H1 (cell line): ENCODE measurements around the gene SYCE1L. TPM values are rescaled to one million over a fixed set of nuclear protein-coding genes. Genes with fewer than 3 reads are reported as not detected.

Source experiments
- CTCF ChIA-PET: fragments of 300-600 bp; sonication (Branson Sonifier 250); formaldehyde crosslinking; loops from one replicate; lab custom pipeline; 2021; ENCODE audit not compliant: partially characterized antibody; lab: Charles Lee
- POLR2A ChIA-PET: fragments of 300-600 bp; sonication (Branson Sonifier 250); formaldehyde crosslinking; loops from one replicate; lab custom pipeline; 2021; ENCODE audit warnings: inconsistent platforms; ENCODE audit not compliant: partially characterized antibody; lab: Charles Lee
- DNase-seq, 2 experiments: peaks; one replicate each; pipeline versions ENCODE4 v3.0.0 to v3.0.0-alpha.2; 2010 to 2022; ENCODE audit warnings: low spot score in 2 of 2, low read depth in 1 of 2, mixed read lengths in 1 of 2
- FAIRE-seq: peaks from 2 replicates; lab custom pipeline; 2011; peaks lifted over from hg19 to GRCh38; lab: Jason Lieb, UNC
- H2AFZ ChIP-seq: 2 replicates; pipeline ENCODE4 v1.8.1; 2012; ENCODE audit warnings: low read length, inconsistent platforms
- H2AK5ac ChIP-seq: 2 replicates; pipeline ENCODE4 v1.6.1; 2013; ENCODE audit warnings: low read depth, low read length
- H2BK120ac ChIP-seq: replicated peaks from 2 replicates; pipeline ENCODE3; 2013; ENCODE audit warnings: low read depth, low read length, inconsistent platforms
- H2BK12ac ChIP-seq: 2 replicates; pipeline ENCODE4 v1.6.1; 2013; ENCODE audit warnings: low read depth, low read length
- H2BK15ac ChIP-seq: 2 replicates; pipeline ENCODE4 v1.6.1; 2013; ENCODE audit warnings: low read length
- H2BK20ac ChIP-seq: 2 replicates; pipeline ENCODE4 v1.6.1; 2013; ENCODE audit warnings: low read length
- H2BK5ac ChIP-seq: 2 replicates; pipeline ENCODE4 v1.6.1; 2013; ENCODE audit warnings: low read depth, low read length
- H3K14ac ChIP-seq: 2 replicates; pipeline ENCODE4 v1.6.1; 2013; ENCODE audit warnings: inconsistent platforms; ENCODE audit not compliant: insufficient read length
- H3K18ac ChIP-seq: 2 replicates; pipeline ENCODE4 v1.6.1; 2013; ENCODE audit warnings: low read length; ENCODE audit errors: extremely low read depth
- H3K23ac ChIP-seq: 2 replicates; pipeline ENCODE4 v1.6.1; 2013; ENCODE audit warnings: inconsistent platforms; ENCODE audit not compliant: insufficient read length
- H3K23me2 ChIP-seq: 2 replicates; pipeline ENCODE4 v1.6.1; 2013; ENCODE audit warnings: low read depth, low read length
- H3K27ac ChIP-seq: 2 replicates; pipeline ENCODE4 v1.6.1; 2011; ENCODE audit warnings: low read depth, low read length, inconsistent platforms
- H3K27me3 ChIP-seq, 4 experiments: replicated peaks in 1 of 4; 1 replicate in 1 of 4; 2 replicates in 3 of 4; pipeline versions ENCODE4 v1.6.1 to v1.8.1; 2011 to 2013; ENCODE audit warnings: low read length in 3 of 4, mild to moderate bottlenecking in 3 of 4, inconsistent platforms in 2 of 4, mixed read lengths in 2 of 4, moderate library complexity in 1 of 4; ENCODE audit not compliant: control insufficient read depth in 3 of 4, insufficient read depth in 3 of 4; ENCODE audit errors: extremely low read depth in 1 of 4
- H3K36me3 ChIP-seq, 4 experiments: 2 replicates each; pipeline versions ENCODE4 v1.6.1 to v1.8.1; 2011 to 2013; ENCODE audit warnings: mild to moderate bottlenecking in 4 of 4, low read length in 3 of 4, moderate library complexity in 2 of 4, control low read depth in 1 of 4, inconsistent platforms in 1 of 4; ENCODE audit not compliant: insufficient read depth in 4 of 4, control insufficient read depth in 2 of 4
- H3K4ac ChIP-seq: replicated peaks from 2 replicates; pipeline ENCODE3; 2013; ENCODE audit warnings: low read length, low read depth, mixed read lengths, inconsistent platforms; ENCODE audit not compliant: insufficient read length
- H3K4me1 ChIP-seq, 4 experiments: replicated peaks in 1 of 4; 1 replicate in 1 of 4; 2 replicates in 3 of 4; pipeline versions ENCODE4 v1.6.1 to v1.8.1; 2011 to 2013; ENCODE audit warnings: low read length in 3 of 4, inconsistent platforms in 2 of 4, mixed read lengths in 1 of 4; ENCODE audit not compliant: insufficient read depth in 4 of 4, control insufficient read depth in 3 of 4
- H3K4me2 ChIP-seq, 2 experiments: 2 replicates each; pipeline versions ENCODE4 v1.6.1 to v1.8.1; 2011 to 2013; ENCODE audit warnings: low read depth in 2 of 2, low read length in 2 of 2, control low read depth in 1 of 2, inconsistent platforms in 1 of 2, mild to moderate bottlenecking in 1 of 2; ENCODE audit not compliant: insufficient read depth in 1 of 2
- H3K4me3 ChIP-seq, 4 experiments: fragments of 200-600, 300-600 bp in 1 of 4; sonication (generic), shearing (Covaris generic), sonication (Bioruptor Twin) in 1 of 4; 2 replicates each; pipeline versions ENCODE4 v1.5.1 to v1.8.1; 2011 to 2016; ENCODE audit warnings: low read length in 4 of 4, low read depth in 3 of 4, control low read depth in 2 of 4, inconsistent platforms in 2 of 4, mild to moderate bottlenecking in 2 of 4, mixed read lengths in 1 of 4, moderate library complexity in 1 of 4; ENCODE audit not compliant: insufficient read depth in 2 of 4; ENCODE audit errors: extremely low read depth in 1 of 4
- H3K56ac ChIP-seq: replicated peaks from 2 replicates; pipeline ENCODE3; 2013; ENCODE audit warnings: low read depth, mild to moderate bottlenecking, mixed read lengths, low read length, inconsistent platforms; ENCODE audit not compliant: insufficient read length
- H3K79me1 ChIP-seq: 2 replicates; pipeline ENCODE4 v1.6.1; 2013; ENCODE audit warnings: low read depth, low read length, control low read depth
- H3K79me2 ChIP-seq, 2 experiments: 2 replicates each; pipeline versions ENCODE4 v1.6.1 to v1.8.1; 2012 to 2013; ENCODE audit warnings: low read length in 2 of 2, mild to moderate bottlenecking in 2 of 2, inconsistent platforms in 1 of 2; ENCODE audit not compliant: insufficient read depth in 2 of 2, control insufficient read depth in 1 of 2
- H3K9ac ChIP-seq, 4 experiments: replicated peaks in 1 of 4; 1 replicate in 1 of 4; 2 replicates in 3 of 4; pipeline versions ENCODE4 v1.6.1 to v1.8.1; 2011 to 2013; ENCODE audit warnings: low read depth in 3 of 4, low read length in 3 of 4, control low read depth in 2 of 4, mild to moderate bottlenecking in 2 of 4, moderate library complexity in 2 of 4, inconsistent platforms in 1 of 4; ENCODE audit errors: extremely low read depth in 1 of 4
- H3K9me3 ChIP-seq, 2 experiments: 2 replicates each; pipeline versions ENCODE4 v1.6.1 to v1.8.1; 2012 to 2013; ENCODE audit warnings: mild to moderate bottlenecking in 2 of 2, moderate library complexity in 2 of 2, control low read depth in 1 of 2, inconsistent platforms in 1 of 2, low read depth in 1 of 2, low read length in 1 of 2, mixed read lengths in 1 of 2; ENCODE audit not compliant: insufficient read depth in 2 of 2
- H4K20me1 ChIP-seq, 2 experiments: replicated peaks in 1 of 2; 2 replicates each; pipeline versions ENCODE3 to v1.8.1; 2011 to 2013; ENCODE audit warnings: inconsistent platforms in 2 of 2, low read length in 2 of 2, mild to moderate bottlenecking in 1 of 2; ENCODE audit not compliant: insufficient read depth in 2 of 2, control insufficient read depth in 1 of 2
- H4K5ac ChIP-seq: 2 replicates; pipeline ENCODE4 v1.6.1; 2013; ENCODE audit warnings: low read length, low read depth, mixed read lengths, inconsistent platforms; ENCODE audit not compliant: insufficient read length
- H4K8ac ChIP-seq: 2 replicates; pipeline ENCODE4 v1.8.0; 2013; ENCODE audit warnings: mild to moderate bottlenecking, moderate library complexity, low read length, inconsistent platforms; ENCODE audit not compliant: insufficient read depth; ENCODE audit errors: extremely low read depth
- H4K91ac ChIP-seq: replicated peaks from 2 replicates; pipeline ENCODE3; 2013; ENCODE audit warnings: low read length, mixed read lengths, inconsistent platforms; ENCODE audit not compliant: insufficient read length
- HDAC6 ChIP-seq: IDR thresholded peaks from one replicate; pipeline ENCODE4 v1.7.1; 2012; ENCODE audit warnings: low read depth, mild to moderate bottlenecking, inconsistent platforms, low read length, moderate library complexity
- KDM5A ChIP-seq: fragments of 200-600 bp; IDR thresholded peaks from 2 replicates; pipeline ENCODE4 v1.7.1; 2012; ENCODE audit warnings: mild to moderate bottlenecking, low read length, inconsistent platforms, mixed read lengths
- NANOG ChIP-seq: IDR thresholded peaks from 2 replicates; pipeline ENCODE4 v1.6.1; 2011; ENCODE audit warnings: low read length, low read depth, mild to moderate bottlenecking, inconsistent platforms; ENCODE audit not compliant: insufficient read depth, poor library complexity, severe bottlenecking
- TCF12 ChIP-seq: IDR thresholded peaks from 2 replicates; pipeline ENCODE4 v1.6.1; 2011; ENCODE audit warnings: low read depth, mild to moderate bottlenecking, low read length
- TEAD4 ChIP-seq: IDR thresholded peaks from 2 replicates; pipeline ENCODE4 v1.6.1; 2012; ENCODE audit warnings: low read depth, low read length, inconsistent platforms, mixed read lengths
- WGBS, 2 experiments: shearing (Covaris generic) in 1 of 2; methylation state at CpG; one replicate each; pipeline versions ENCODE4 v1.1.6 to v1.1.7; 2013 to 2015; ENCODE audit warnings: low lambda C conversion rate in 2 of 2, mixed read lengths in 2 of 2, inconsistent platforms in 1 of 2, low coverage in 1 of 2, missing lambda C conversion rate in 1 of 2; ENCODE audit not compliant: insufficient replicate concordance in 2 of 2, insufficient coverage in 1 of 2, insufficient read length in 1 of 2; ENCODE audit errors: extremely low coverage in 1 of 2, missing lambda C conversion rate in 1 of 2; 5-methylcytosine and 5-hydroxymethylcytosine counted together
- polyA plus RNA-seq, 7 experiments: library from polyadenylated mRNA; depleted of rRNA in 3 of 7; stranded (reverse) in 5 of 7; unstranded in 2 of 7; fragments of >200 nt in 5 of 7; fragments of 200-250 nt in 2 of 7; gene quantifications; 1 replicate in 5 of 7; 2 replicates in 1 of 7; 4 replicates in 1 of 7; pipeline versions ENCODE4 v1.2.1 to v1.2.3, GENCODE V29; 2011 to 2013; ENCODE audit warnings: missing spikeins in 2 of 7, mixed read lengths in 2 of 7
- total RNA-seq: library from RNA; stranded (reverse); fragmentation: NEBNext Ultra II Directional; extraction: Animal tissue kit (Norgen Biotek cat#: 25700); gene quantifications from 2 replicates; pipeline ENCODE4 v1.2.1, GENCODE V29; 2021
- TF ChIP-seq, protein P1 (sequence below), 3 experiments: IDR thresholded peaks; 1 replicate in 2 of 3; 2 replicates in 1 of 3; pipeline versions ENCODE4 v1.5.1 to v1.6.1; 2011; ENCODE audit warnings: low read length in 3 of 3, mild to moderate bottlenecking in 3 of 3, inconsistent platforms in 2 of 3, low read depth in 1 of 3, moderate library complexity in 1 of 3; ENCODE audit not compliant: insufficient read depth in 1 of 3; ENCODE audit errors: control extremely low read depth in 1 of 3

The SYCE1L gene
- total and polyA plus RNA-seq, 2 of the 8 experiments (the other 6 are each of a cell fraction or from before 2014, with no cell fraction given) = 5.8 to 6.8 TPM

DNA sequence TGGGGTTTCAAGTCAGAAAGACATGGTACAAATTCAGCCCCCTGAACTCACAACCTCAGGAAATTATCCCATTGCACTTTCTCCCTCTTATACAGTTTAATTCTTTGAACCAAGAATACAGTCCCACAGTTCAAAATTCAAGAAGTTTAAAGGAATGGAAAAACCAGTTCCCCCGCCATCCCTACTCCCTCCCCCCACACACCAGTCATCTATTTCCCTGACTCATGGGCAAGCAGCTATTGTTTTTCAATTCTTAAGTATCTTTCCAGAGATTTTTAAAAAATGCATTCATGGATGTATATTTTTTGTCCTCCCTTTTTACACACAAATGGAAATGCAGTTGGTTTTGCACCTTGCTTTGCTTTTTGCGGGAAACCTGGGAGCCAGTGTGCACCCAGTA lies 7.3 kb downstream of the SYCE1L start:
- FAIRE-seq = no peak
- CTCF ChIA-PET = interaction anchor here (1.3 kb wide), 1 partner anchor 9 kb away, joined by 5 read pairs; no protein-coding TSS in a partner anchor

More for the DNA sequence above, 7.3 kb downstream of the SYCE1L start:
- TF ChIP-seq HDAC6 (no peak), KDM5A (no peak), NANOG (no peak), TEAD4 (no peak), TCF12 (no peak)
- TF ChIP-seq, protein P1, sequence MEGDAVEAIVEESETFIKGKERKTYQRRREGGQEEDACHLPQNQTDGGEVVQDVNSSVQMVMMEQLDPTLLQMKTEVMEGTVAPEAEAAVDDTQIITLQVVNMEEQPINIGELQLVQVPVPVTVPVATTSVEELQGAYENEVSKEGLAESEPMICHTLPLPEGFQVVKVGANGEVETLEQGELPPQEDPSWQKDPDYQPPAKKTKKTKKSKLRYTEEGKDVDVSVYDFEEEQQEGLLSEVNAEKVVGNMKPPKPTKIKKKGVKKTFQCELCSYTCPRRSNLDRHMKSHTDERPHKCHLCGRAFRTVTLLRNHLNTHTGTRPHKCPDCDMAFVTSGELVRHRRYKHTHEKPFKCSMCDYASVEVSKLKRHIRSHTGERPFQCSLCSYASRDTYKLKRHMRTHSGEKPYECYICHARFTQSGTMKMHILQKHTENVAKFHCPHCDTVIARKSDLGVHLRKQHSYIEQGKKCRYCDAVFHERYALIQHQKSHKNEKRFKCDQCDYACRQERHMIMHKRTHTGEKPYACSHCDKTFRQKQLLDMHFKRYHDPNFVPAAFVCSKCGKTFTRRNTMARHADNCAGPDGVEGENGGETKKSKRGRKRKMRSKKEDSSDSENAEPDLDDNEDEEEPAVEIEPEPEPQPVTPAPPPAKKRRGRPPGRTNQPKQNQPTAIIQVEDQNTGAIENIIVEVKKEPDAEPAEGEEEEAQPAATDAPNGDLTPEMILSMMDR (IDR thresholded peaks at IDR 0.05; ENCODE audit: control extremely low read depth in 1 of 3, insufficient read depth in 1 of 3, low read depth in 1 of 3, low read length in 3 of 3) = no peak
- Histone ChIP-seq H2AK5ac (no peak overlapping the region), H2BK5ac (no peak overlapping the region), H3K79me2 (no peaks in the 10 kb centered on the region), H2BK12ac (no peak overlapping the region), H3K4me1 (peaks cover 11 to 16% (median 12%) of the 10 kb centered on the region in 4 experiments), H3K18ac (no peak overlapping the region), H2BK20ac (no peak overlapping the region), H4K20me1 (no peaks in the 10 kb centered on the region), H2BK15ac (no peak overlapping the region), H3K27me3 (no peaks in the 10 kb centered on the region; a peak in 1 of 7 replicates), H4K91ac (no peak overlapping the region), H3K27ac (no peak overlapping the region), H3K36me3 (no peaks in the 10 kb centered on the region; a peak in 1 of 8 replicates), H3K14ac (no peak overlapping the region), H3K23ac (no peak overlapping the region), H3K9ac (no peak overlapping the region), H2AFZ (no peak overlapping the region), H3K56ac (no peak overlapping the region), H3K4me3 (no peak overlapping the region), H3K4ac (no peak overlapping the region), H3K23me2 (no peaks in the 10 kb centered on the region; the same call in 1 of the 2 replicates), H4K8ac (no peak overlapping the region), H3K9me3 (no peaks in the 10 kb centered on the region), H3K79me1 (no peaks in the 10 kb centered on the region), H2BK120ac (no peak overlapping the region), H3K4me2 (0 out of 4 replicates have a peak overlapping the region, but pooled peaks of 1 of the 2 experiments have one; percentile 10), H4K5ac (no peak overlapping the region)
- no peak for DNase-seq
- 80% methylated on average over 2 of the region's 2 CpGs; no CpG with 5 or more reads in 1 of the 2 experiments for WGBS, 2 experiments
- POLR2A ChIA-PET = interaction anchor here (1.0 to 2.8 kb wide), 4 partner anchors 9 to 17 kb away, joined by 3 to 9 read pairs (median 4); partner anchors contain the start of gene MON1B
